ENCODE data around the gene UBR2. TPM values are rescaled to one million over a fixed set of nuclear protein-coding genes. Genes with fewer than 3 reads are reported as not detected.
"Not testable (repeated sequence)": the region's sequence is repeated elsewhere in the genome, so short reads cannot be mapped to it uniquely, and the experiment has no call there.

UBR2 gene
- total RNA-seq, 1 experiment from 2014 or later = 16.3 TPM

DNA sequence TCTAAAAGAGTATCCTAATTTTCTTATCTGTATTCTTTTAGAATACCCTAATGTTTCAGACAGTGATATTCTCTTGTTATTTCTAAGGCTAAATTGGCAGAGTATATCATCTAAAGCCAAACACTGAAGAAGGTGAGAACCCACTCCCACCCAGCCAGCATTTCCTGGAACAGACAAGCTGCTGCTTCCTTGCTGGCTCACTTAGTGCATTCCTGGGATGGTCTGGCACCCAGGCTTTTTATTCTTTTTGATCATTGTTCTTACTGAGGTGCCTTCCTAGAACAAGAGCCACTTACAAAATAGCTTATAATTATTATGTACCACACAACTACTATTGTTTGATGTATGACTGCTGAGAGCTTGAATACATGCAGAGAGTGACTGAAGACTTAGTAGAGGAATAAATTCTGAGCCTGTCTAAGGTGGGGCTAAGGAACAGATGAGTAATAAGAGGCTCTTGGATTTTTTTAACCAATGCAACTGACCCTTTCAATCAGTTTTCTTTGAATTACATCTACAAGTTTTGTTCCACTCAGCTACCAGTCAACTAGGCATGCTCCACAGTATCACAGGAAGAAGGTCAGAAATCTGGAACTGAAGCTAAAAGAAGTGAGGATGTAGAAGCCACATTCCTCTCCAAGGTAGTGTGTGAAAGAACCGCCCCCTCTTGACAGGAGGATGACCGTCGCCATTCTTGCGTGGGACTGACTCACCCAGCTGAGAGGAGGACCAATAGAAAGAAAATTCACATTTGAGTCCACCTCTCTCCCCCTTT, 128.5 kb downstream of the UBR2 start:
- DNase-seq (ENCODE audit: low spot score) = peak; percentile 85

DNA sequence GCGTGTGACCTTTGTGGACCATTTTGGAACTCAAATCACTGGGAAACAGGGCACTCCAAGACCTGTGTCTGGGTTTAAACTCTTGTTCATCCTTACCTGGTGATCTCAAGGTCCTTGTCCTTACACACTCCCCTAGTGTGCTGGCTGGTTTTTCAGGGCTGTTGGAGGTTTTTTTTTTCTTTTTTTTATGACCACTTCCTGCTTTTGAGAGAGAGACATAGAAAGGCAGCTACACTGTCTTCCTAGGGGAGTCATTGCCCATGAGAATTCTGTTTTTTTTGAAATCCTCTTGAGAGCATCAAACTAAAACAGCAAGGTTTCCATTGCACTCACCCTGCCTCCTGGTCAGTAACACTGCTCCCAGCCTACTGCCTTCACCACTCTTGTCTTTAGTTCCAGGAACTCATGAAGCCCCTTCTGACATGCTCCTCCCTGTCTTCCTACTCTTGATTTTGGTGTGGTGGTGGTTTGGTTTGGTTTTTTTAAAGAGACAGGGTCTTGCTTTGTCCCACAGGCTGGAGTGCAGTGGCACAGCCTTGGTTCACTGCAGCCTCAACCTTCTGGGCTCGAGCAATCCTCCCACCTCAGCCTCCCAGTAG, 130.0 kb downstream of the UBR2 start:
- no peak for DNase-seq (ENCODE audit: low spot score)

- peak; percentile 29 for DNase-seq (ENCODE audit: low spot score)
Measured at GRCh38 chr6:42694586-42694985, 130.8 kb downstream of the UBR2 start.

DNA sequence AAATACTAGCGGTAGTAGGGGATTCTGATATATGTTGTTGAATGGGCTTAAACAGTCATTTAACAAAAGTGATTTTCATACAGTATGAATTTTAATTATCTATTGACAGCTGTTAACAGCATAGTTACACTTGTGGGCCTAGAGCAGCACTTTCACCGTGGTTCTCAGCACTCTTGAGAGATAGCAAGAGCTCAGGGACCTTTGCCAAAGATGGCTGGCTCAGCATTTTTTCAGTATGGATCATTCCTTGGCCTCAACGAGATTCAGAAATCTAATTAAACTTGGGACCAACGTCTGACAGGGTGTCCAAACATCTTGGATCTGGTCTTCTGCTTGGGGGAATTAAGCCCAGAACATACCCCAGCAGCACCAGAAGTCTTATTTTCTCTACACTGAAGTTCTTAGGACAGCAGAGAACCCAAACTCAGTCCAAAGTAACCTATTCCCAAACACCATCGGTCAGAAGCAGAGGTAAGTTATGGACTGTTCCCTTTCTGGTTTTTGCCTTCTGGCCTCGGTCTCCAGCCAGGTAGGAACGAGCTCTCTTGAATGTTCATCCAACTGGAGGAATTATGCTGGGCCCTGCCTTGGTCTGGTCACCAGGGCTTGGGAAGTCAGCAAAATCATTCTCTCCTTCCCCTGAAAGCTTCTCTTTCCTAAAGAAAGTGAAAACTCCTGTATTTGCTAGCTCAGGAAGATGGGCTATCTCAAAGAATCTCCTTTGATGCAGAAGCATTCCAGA, 132.9 kb downstream of the UBR2 start:
- DNase-seq (ENCODE audit: low spot score) = no peak

DNA sequence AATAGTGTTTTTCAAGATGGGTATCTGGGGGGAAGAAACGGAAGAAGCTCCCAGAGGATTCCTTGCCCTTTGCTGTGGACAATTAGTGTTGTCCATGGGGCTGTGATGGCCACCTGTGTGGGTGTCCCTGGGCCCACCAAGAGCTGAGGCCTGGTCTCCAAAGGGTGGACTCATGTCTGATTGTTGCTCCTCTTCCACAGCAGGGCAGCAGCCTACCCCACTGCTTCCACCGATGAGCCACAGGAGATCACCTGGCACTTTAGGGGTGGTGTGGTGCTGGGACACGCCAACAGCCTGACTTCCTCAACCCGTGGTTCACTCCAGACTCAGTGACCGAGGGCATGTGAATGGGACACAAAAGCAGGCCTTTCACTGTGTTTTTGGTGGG, 133.4 kb downstream of the UBR2 start:
- DNase-seq (ENCODE audit: low spot score) = no peak

DNA sequence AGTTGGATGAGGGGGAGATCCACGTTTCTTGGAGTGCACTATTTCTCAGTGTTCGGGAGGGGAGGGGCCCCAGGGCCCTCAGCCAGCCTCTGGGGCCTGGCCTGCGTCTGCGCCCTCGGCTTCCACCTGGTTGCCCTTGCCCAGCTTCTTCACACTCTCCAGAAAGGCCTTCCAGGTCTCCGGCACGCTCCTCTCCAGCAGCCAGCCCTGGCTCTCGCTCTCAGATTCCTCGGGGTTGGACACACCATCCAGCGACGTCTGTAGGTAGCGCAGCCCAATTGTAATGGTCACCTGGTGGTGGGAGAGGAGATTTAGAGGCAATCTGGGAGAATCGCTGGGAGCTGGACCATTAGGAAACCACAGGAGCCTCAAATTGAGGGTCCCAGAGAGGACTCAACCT, 134.4 kb downstream of the UBR2 start:
- DNase-seq (ENCODE audit: low spot score) = no peak

DNA sequence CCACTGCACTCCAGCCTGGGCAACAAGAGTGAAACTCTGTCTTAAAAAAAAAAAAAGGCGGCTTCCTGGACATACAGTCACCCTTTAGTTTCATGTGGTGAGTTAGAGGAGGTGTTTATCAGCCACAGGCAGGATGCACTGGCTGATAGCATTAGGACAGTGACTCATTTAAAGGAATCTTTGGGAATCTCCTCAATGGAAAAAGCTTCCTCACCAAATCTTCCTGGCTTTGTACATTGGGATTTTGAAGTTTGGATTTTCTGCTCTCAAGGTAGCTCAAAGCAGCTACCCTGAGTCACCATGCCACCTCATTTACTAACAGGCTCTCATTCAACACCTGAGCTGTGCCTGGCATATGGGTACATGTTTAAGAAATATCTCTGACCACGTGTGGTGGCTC, 138.4 kb downstream of the UBR2 start:
- DNase-seq (ENCODE audit: low spot score) = peak; percentile 92

DNA sequence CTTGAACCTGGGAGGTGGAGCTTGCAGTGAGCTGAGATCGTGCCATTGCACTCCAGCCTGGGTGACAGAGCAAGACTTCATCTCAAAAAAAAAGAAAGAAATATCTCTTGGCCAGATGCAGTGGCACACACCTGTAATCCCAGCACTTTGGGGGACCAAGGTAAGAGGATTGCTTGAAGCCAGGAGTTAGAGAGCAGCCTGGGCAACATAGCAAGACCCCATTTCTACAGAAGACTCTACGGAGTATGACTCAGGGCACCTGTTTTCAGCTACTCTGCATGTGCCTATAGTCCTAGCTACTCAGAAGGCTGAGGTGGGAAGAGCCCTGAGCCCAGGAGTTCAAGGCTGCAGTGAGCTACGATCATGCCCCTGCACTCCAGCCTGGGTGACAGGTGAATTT, 139.0 kb downstream of the UBR2 start:
- not testable (repeated sequence) for DNase-seq (ENCODE audit: low spot score)

DNA sequence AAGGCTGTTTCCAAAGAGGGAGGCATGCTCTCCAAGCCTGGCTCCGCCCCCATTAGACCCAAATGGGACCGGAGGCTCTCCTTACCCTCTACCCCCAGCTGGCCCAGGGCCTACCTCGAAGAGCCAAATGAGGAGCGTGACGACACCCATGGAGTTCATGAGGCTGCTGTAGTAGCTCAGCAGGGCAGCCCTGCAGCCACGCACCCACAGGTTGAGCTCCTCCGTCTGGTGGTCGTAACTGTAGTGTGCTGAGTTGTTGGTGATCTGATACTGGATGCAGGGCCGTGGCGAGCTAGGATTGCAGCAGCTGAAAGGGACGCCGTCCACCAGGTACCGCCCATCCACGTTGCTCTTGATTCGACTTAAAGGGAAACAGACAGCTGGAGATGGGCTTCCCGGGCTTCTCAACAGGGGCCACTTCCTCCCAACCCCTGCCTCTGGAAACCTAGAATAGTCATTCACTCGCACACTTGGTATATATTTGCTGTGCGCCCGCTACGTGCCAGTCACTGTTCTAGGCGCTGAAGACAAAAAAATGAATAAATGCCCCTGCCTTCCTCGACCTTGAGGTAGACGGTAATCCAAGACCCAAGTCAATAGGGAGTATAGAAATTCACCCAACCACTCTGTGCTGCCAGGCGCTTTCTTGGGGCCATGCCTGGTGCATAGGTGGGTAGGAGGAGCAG, 140.6 kb downstream of the UBR2 start:
- no peak for DNase-seq (ENCODE audit: low spot score)

DNA sequence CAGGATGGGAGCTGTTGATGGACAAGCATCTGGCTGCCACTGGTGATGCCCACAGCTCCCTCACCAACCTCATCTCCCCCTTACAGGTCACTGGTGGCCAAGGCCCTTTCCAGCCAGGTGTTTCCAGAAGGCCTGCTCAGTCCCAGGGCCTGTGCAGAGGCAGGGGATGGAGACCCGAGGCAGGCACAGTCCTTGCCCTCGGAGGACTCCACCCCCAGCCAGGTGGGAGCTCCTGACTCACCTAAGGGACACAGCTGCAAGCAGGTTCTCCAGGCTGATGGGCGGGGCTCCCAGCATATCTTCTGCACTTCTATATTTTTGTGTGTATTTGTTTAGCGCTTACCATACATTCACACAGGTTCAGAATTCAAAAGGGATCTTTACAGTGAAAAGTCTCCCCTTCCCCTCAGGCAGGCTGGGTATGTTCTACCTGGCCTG, 141.1 kb downstream of the UBR2 start:
- DNase-seq (ENCODE audit: low spot score) = no peak

DNA sequence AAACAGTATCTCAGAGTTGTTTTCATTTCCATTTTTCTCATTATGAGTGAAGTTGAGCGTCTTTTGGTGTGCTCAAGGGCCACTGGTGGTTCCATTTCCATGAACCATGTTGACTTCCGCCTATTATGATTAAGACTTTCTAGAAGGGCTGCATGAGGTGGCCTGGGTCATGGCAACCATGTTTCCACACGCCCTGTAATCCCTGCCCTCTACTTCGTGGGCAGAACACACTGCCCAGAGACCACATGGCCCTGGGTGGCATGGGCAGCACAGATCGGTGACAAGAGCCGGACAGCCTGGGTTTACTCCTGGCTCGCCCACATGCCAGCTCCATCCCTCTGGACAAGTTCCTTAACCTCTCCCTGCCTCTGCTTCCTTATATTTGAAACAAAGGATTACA, 143.8 kb downstream of the UBR2 start:
- DNase-seq (ENCODE audit: low spot score) = no peak

- DNase-seq (ENCODE audit: low spot score) = no peak
Measured at GRCh38 chr6:42708096-42708495, 144.3 kb downstream of the UBR2 start.

DNA sequence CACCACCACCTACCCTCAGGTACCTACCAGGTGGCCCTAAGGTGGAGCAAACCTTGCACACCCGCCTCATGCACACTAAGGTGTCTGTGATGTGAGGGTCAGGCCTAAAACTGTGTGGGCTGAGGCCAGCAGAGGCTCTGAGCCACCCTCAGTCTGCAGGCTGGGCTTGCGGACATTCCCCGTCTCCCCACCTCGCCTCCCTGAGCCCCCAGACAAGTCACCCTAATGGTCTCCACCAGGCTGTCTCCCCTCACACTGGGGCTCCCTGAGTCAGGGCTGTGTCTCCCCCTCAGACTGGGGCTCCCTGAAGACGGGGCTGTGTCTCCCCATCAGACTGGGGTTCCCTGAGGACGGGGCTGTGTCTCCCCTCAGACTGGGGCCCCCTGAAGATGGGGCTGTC, 146.0 kb downstream of the UBR2 start:
- DNase-seq (ENCODE audit: low spot score) = no peak

DNA sequence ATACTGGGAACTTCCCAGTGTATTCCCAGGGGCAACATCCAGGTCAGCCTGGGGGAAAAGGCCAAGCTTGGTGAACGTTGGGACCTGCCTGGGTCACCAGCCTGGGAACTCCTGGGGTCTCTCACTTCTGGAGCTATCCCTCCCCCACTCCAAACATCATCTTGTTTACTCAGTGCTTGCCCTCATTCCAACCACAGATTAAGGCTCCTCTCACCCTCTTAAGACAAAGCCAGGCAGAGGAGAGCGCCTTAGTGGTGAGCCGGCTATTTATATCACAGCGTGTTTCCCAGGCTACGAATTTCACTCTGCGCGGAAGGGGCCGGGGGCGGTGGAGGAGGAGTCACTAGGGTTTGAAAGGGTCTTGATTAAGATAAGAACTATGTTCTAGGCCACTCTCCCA, 146.5 kb downstream of the UBR2 start:
- DNase-seq (ENCODE audit: low spot score) = no peak

- DNase-seq (ENCODE audit: low spot score) = no peak
Measured at GRCh38 chr6:42711930-42712329, 148.1 kb downstream of the UBR2 start.

DNA sequence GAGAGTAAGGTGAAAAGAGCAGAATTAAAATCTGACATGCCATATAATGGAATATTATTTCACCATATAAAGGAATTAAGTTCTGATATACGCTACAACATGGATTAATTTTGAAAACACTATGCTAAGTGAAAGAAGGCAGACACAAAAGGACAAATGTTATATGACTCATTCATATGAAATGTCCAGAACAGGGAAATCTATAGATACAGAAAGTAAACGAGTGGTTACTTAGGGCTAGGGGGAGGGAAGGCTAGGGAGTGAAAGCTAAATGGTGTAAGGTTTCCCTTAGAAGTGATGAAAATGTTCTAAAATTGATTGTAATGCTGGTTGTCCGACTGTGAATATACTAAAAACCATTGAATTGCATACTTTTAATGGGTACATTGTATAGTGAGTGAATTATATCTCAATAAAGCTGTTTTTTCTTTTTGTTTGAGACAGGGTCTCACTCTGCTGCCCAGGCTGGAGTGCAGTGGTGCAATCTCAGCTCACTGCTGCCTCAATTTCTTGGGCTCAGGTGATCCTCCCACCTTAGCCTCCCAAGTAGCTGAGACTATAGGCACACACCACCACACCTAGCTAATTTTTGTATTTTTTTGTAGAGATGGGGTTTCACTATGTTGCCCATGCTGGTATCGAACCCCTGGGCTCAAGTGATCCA, 150.4 kb downstream of the UBR2 start:
- DNase-seq (ENCODE audit: low spot score) = no peak

DNA sequence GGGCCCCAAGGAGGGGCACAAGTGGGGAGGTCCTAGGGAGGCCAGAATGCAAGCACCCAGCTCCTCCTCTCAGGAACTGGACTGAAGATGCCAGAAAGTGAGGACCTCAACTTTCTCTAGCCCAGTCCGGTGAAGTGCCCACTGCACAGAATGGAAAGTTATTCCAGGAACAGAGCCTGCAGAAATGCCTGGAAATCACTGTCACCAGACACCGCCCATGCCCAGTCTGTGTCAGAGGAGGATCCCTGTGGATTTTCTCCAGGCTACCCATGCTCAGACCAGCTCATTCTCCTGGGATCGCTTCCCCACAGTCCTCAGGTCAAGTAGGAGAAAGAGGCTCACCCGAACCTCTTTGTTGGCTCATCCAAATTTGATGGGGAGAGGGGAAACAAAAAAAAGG, 152.0 kb downstream of the UBR2 start:
- no peak for DNase-seq (ENCODE audit: low spot score)

DNA sequence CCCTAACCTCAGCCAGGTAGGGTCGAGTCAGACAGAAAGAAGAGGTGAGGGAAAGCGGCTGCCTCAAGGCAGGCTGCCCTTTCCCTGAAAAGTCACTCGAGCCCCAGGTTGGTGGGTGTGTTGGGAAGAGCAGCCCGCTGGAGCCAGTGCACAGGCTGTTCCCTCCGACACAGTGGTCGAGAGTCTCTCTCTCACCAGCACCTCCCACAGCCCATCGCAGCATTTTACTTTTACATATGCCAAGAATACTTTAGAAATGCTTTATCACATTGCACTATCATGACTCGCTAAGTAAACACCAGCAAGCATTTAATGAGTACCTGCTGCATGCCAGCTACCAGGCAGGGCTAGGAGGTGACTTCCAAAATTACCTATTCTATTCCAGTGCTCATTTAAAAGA, 156.9 kb downstream of the UBR2 start:
- peak; percentile 53 for DNase-seq (ENCODE audit: low spot score)

DNA sequence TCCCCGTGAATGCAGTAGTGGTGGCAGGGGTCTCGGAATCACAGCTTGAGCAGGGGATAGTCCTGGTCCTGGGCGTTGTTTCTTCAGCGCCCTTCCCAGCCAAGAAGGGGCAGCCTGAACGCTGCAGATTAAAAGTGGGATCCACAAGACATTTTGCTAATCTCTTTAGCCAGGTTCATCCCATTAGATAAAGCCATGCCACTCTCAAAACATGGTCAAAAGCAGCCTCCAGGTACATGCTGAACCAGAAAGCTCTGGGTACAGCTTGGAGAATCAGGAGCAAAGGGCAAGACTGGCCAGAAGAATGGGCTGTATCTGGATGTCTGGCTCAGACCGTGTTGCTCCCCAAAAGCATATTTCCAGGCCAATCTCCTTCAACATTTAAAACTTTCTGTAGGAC, 158.7 kb downstream of the UBR2 start, which contains the start of gene PRPH2:
Gene PRPH2, minus strand, starts transcription at position 101 of the 400 bp plus-strand sequence. CDS start 263 bp downstream, outside the sequence.
- no peak for DNase-seq (ENCODE audit: low spot score)

- DNase-seq (ENCODE audit: low spot score) = no peak
Measured at GRCh38 chr6:42724825-42725224, 161.0 kb downstream of the UBR2 start.

DNA sequence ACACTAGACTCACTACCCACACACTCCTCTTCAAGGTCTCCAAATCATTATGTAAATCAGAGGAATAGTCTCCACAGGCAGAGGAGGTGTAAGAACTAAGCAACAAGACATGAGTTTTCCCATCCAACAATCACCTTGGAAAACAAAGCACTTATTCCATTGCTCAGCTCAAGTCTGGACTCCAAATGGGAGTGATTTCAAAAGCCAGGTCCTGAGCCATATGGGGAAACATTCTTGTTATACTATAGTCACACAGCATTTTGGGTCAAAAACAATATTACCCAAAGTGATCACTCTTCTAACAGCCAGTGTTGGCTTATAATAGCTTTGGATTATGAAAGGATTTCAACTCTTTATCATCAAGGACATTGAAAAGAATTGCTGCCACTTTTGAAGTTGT, 162.2 kb downstream of the UBR2 start:
- DNase-seq (ENCODE audit: low spot score) = no peak

Data from A172 (cell line).